GM12801 (cell line): Measurements from ENCODE around the gene MRRF.

ENCODE experiments used
- CTCF ChIP-seq: IDR thresholded peaks from one replicate; pipeline ENCODE4 v1.5.1; 2011; ENCODE audit warnings: control low read depth; ENCODE audit not compliant: insufficient read length; ENCODE audit errors: extremely low read depth

The MRRF gene

GRCh38 chr9:122218935-122219855 lies 45.5 kb upstream of the MRRF start:
- TF ChIP-seq CTCF = no peak

- no peak for TF ChIP-seq CTCF
These were observed 44.6 kb upstream of the MRRF start for GRCh38 chr9:122219856-122220672.

GRCh38 chr9:122220673-122221182 lies 44.0 kb upstream of the MRRF start:
- TF ChIP-seq CTCF = no peak

- TF ChIP-seq CTCF = no peak
These were observed 43.4 kb upstream of the MRRF start for GRCh38 chr9:122221183-122221811.

- TF ChIP-seq CTCF = no peak
These were observed 41.9 kb upstream of the MRRF start for GRCh38 chr9:122222791-122223190.

- TF ChIP-seq CTCF = no peak
These were observed 41.2 kb upstream of the MRRF start for GRCh38 chr9:122223435-122223834.
